HG03039 (cell line): ENCODE data around the gene ATP2B2.

Experiments used
- ATAC-seq: cut with Tn5 transposase; IDR thresholded peaks from one replicate; pipeline ENCODE4 v1.9.1; 2021; ENCODE audit warnings: mild to moderate bottlenecking, moderate library complexity; ENCODE audit not compliant: unreplicated experiment

Gene ATP2B2

GRCh38 chr3:10530241-10530640 lies 24.9 kb upstream of the ATP2B2 start:
- ATAC-seq: no peak

GRCh38 chr3:10529809-10530208 lies 24.4 kb upstream of the ATP2B2 start:
- ATAC-seq: no peak

- ATAC-seq: no peak
Measured at GRCh38 chr3:10528046-10528445, 22.7 kb upstream of the ATP2B2 start.

GRCh38 chr3:10527295-10528001 lies 22.1 kb upstream of the ATP2B2 start:
- no peak for ATAC-seq

GRCh38 chr3:10526366-10526765 lies 21.0 kb upstream of the ATP2B2 start:
- ATAC-seq: no peak

GRCh38 chr3:10524799-10525301 lies 19.5 kb upstream of the ATP2B2 start:
- ATAC-seq: no peak

GRCh38 chr3:10524270-10524669 lies 18.9 kb upstream of the ATP2B2 start:
- no peak for ATAC-seq

GRCh38 chr3:10523561-10523960 lies 18.2 kb upstream of the ATP2B2 start:
- no peak for ATAC-seq

- ATAC-seq: no peak
Measured at GRCh38 chr3:10522646-10523303, 17.4 kb upstream of the ATP2B2 start.

- ATAC-seq: no peak
Measured at GRCh38 chr3:10521772-10522441, 16.5 kb upstream of the ATP2B2 start.

- ATAC-seq: no peak
Measured at GRCh38 chr3:10520072-10520471, 14.7 kb upstream of the ATP2B2 start.

- no peak for ATAC-seq
Measured at GRCh38 chr3:10519236-10519635, 13.8 kb upstream of the ATP2B2 start.

- ATAC-seq: no peak
Measured at GRCh38 chr3:10518506-10519150, 13.2 kb upstream of the ATP2B2 start.

GRCh38 chr3:10517627-10518026 lies 12.2 kb upstream of the ATP2B2 start:
- ATAC-seq: no peak

- no peak for ATAC-seq
Measured at GRCh38 chr3:10516544-10517452, 11.4 kb upstream of the ATP2B2 start.

- ATAC-seq: no peak
Measured at GRCh38 chr3:10515884-10516495, 10.6 kb upstream of the ATP2B2 start.

GRCh38 chr3:10515396-10515795 lies 10.0 kb upstream of the ATP2B2 start:
- no peak for ATAC-seq

- no peak for ATAC-seq
Measured at GRCh38 chr3:10514407-10515069, 9.2 kb upstream of the ATP2B2 start.

- ATAC-seq: no peak
Measured at GRCh38 chr3:10513306-10513705, 7.9 kb upstream of the ATP2B2 start.
